GM18502 (cell line): ENCODE measurements around the gene TCEANC.
"Not testable (repeated sequence)": the region's sequence is repeated elsewhere in the genome, so short reads cannot be mapped to it uniquely, and the experiment has no call there.

Experiments used
- ATAC-seq: cut with Tn5 transposase; IDR thresholded peaks from one replicate; pipeline ENCODE4 v1.9.1; 2021; ENCODE audit warnings: mild to moderate bottlenecking; ENCODE audit not compliant: unreplicated experiment, poor library complexity

Gene TCEANC

GRCh38 chrX:13654116-13654515 lies 1.2 kb downstream of the TCEANC start:
- ATAC-seq: no peak

DNA sequence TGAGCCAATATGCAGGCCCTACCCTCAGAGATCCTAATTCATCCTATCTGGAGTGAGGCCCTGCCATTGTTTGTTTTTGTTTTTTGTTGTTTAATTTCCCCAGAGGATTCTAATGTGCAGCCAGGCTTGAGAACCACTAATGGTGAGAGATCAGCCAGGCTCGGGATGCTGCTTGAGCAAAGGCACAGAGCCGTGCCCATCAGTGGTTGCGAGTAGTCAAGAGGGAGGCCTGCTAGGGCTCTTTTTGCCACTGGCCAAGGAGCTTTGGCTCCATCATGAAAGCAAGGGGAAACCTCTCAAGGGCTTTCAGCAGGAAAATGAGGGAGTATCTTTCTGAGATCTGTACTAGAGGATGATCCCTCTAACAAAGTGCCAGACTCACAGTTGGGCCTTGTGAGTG lies 2.7 kb downstream of the TCEANC start:
- ATAC-seq: no peak

GRCh38 chrX:13658602-13659001 lies 5.7 kb downstream of the TCEANC start:
- no peak for ATAC-seq

DNA sequence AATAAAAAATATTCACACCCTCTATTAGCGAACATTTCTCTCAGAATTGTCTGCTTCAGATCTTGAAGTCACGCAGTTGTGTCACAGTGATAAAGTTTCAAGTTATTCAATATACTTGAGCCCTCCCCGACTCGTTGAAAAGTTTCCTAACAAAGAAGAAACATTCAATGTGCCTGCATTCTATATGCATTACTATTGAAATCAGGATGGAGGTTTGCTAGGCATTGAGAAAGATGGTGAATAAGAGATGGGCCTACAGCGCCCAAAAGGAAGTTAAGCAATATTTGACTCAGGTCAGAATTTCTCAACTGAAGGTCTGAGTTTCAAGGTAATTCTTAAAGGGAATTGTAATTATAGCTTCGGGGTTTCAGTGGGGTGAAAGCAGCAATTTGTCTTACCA lies 6.1 kb downstream of the TCEANC start:
- ATAC-seq: no peak

GRCh38 chrX:13661735-13662288 lies 8.9 kb downstream of the TCEANC start:
- ATAC-seq: no peak

- no peak for ATAC-seq
These were observed 9.4 kb downstream of the TCEANC start for GRCh38 chrX:13662355-13662791.

DNA sequence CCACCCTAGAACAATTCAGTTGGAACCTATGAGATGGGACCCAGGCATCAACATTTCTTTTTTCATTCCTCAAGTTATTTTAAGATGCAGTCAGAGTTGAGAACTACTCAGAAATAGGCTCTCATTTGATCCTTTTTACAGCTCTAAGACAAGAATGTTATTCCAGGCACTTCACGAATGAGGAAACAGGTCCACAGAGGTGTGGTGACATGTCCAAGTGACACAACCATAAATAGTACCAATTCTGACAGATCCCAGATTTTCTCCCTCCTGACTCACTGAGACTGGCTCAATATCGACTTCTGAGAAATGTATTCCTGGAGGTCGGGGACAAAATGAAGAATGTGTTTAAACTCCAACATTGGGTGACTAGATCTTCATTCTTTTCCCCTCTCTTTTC lies 11.1 kb downstream of the TCEANC start:
- no peak for ATAC-seq

DNA sequence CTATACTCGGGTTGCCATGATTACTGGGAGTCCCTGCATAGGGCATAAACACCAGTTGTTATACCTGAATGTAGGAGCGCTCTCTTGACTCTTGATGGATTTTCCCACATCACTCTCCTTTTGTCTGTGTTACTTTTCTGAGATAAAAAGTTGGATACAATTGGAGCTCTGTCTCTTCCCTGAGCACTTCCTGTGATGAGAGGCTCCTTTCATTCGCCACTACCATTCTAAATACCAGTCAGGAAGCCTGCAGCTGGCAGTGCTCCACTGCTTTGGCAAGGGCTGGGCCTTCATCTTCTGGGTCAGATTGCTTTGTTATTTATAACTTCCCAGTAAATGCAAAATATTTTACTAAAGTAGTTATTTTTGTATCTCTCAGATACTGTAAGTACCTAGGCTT lies 13.9 kb downstream of the TCEANC start:
- no peak for ATAC-seq

DNA sequence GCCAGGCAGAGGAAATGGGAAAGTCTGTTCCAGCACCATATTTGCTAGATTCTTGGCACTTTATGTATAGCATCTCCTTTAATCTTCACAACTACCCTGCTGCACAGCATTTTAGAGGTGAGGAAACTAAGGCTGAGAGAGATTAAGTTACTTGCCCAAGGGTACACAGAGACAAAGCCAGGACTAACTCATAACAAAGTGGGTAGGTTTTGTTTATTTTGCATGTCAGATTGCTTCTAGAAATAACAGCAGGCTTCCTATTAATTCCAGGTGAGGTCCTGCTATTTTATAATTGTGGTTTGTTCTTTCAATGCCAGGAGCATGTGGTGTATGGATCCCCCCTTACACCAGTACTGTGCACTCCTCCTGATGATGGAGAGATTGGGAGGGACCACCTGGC lies 15.0 kb downstream of the TCEANC start:
- no peak for ATAC-seq

GRCh38 chrX:13669246-13669737 lies 16.4 kb downstream of the TCEANC start:
- peak; percentile 81 for ATAC-seq

- ATAC-seq: not testable (repeated sequence)
These were observed 16.8 kb downstream of the TCEANC start for GRCh38 chrX:13669755-13670154.

DNA sequence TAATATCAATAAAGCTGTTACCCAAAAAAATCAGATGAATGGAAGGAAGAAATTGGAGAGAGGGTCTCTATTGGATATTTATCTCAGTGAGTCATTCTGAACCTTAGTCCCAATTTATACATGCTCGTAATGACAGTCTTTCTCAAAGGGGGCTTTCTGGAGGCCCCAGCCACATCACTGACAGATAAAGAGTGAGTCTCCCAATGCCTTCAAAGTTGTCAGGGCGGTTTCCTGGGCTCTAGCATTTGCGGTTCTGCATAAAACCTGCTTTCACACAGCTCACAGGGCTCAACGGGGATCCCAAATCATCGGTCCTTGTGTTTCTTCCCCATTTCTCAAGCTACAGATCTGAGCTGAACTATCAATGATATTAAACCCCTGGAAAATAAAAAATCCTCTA lies 17.3 kb downstream of the TCEANC start:
- ATAC-seq: no peak

DNA sequence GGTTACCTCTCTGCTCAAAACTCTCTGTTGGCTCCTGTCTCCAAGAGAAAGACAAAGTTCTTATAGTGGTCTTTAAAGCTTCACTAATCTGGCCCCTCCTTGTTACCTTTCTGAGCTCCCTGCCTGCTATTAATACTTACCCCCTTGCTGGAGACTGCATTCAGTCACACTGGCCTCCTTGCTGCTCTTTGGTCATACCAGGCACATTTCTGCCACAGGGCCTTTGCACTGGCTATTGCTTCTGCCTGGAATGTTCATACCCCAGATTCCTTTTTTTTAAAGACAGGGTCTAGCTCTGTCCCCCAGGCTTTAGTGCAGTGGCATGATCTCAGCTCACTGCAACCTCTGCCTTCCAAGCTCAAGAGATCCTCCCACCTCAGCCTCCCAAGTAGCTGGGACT lies 20.1 kb downstream of the TCEANC start:
- no peak for ATAC-seq

DNA sequence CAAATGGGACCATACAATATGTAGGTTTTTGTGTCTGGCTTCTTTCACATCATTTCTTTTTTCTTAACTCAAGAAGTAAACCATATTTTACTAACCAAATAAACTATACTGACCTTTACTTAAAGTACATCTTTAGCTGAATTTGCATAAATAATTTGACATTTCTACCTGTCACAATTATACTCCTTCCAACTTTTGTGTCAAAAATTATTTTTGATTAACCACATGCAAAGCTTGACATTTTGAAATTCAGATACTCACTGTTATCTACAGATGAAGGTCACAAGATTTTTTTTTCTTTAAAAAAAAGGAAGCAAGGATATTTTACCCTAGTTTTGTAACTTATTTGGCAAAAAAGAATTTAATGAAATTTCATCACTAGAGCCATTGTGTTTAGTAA lies 23.9 kb downstream of the TCEANC start:
- no peak for ATAC-seq

- ATAC-seq: not testable (repeated sequence)
These were observed 26.8 kb downstream of the TCEANC start for GRCh38 chrX:13679700-13680099.

GRCh38 chrX:13681595-13681994 lies 28.7 kb downstream of the TCEANC start:
- no peak for ATAC-seq

GRCh38 chrX:13684361-13684760 lies 31.4 kb downstream of the TCEANC start:
- ATAC-seq: no peak

GRCh38 chrX:13685126-13685763 lies 32.3 kb downstream of the TCEANC start:
- ATAC-seq: no peak

- ATAC-seq: no peak
These were observed 34.3 kb downstream of the TCEANC start for GRCh38 chrX:13687203-13687602.

- no peak for ATAC-seq
These were observed 35.5 kb downstream of the TCEANC start for GRCh38 chrX:13688384-13688957.

- peak; percentile 84 for ATAC-seq
These were observed 36.2 kb downstream of the TCEANC start, which contains the start of gene RAB9A for GRCh38 chrX:13688958-13689740. Gene RAB9A (plus strand): TSS chrX:13689128. CDS start chrX:13708747, 19,619 bp downstream.
